Hepatocyte (in vitro differentiated cells): Measurements from ENCODE around the gene FAM163A. TPM values are rescaled to one million over a fixed set of nuclear protein-coding genes. Genes with fewer than 3 reads are reported as not detected.

Experiments used
- DNase-seq: peaks from one replicate; pipeline ENCODE4 v3.0.0-alpha.2; 2016; ENCODE audit warnings: low spot score
- H2AFZ ChIP-seq: fragments of 200-600 bp; sonication (generic); 2 replicates; pipeline ENCODE4 v1.6.0; 2016; ENCODE audit warnings: antibody characterized with exemption, mild to moderate bottlenecking
- H3K27ac ChIP-seq: fragments of 200-600 bp; sonication (generic); 2 replicates; pipeline ENCODE4 v1.5.1; 2016; ENCODE audit warnings: mild to moderate bottlenecking
- H3K27me3 ChIP-seq: fragments of 200-600 bp; sonication (generic); 2 replicates; pipeline ENCODE4 v1.6.1; 2016
- H3K36me3 ChIP-seq: fragments of 200-600 bp; sonication (generic); replicated peaks from 2 replicates; pipeline ENCODE4 v1.5.1; 2016; ENCODE audit warnings: low read depth; ENCODE audit not compliant: insufficient read depth
- H3K4me1 ChIP-seq: fragments of 200-600 bp; sonication (generic); 2 replicates; pipeline ENCODE4 v1.5.1; 2016; ENCODE audit warnings: mild to moderate bottlenecking, moderate library complexity; ENCODE audit not compliant: insufficient read depth
- H3K4me2 ChIP-seq: fragments of 200-600 bp; sonication (generic); 2 replicates; pipeline ENCODE4 v1.6.0; 2016
- H3K4me3 ChIP-seq: fragments of 200-600 bp; sonication (generic); 2 replicates; pipeline ENCODE4 v1.5.1; 2016; ENCODE audit warnings: mild to moderate bottlenecking
- H3K79me2 ChIP-seq: fragments of 200-600 bp; sonication (generic); 2 replicates; pipeline ENCODE4 v1.6.0; 2017; ENCODE audit warnings: mild to moderate bottlenecking
- H3K9me2 ChIP-seq: fragments of 200-600 bp; sonication (generic); replicated peaks from 2 replicates; pipeline ENCODE4 v1.6.0; 2017; ENCODE audit warnings: mild to moderate bottlenecking; ENCODE audit not compliant: insufficient read depth
- H3K9me3 ChIP-seq: fragments of 200-600 bp; sonication (generic); 2 replicates; pipeline ENCODE4 v1.5.1; 2016; ENCODE audit warnings: low read depth, mild to moderate bottlenecking
- H4K20me1 ChIP-seq: fragments of 200-600 bp; sonication (generic); 2 replicates; pipeline ENCODE4 v1.6.0; 2016; ENCODE audit warnings: mild to moderate bottlenecking; ENCODE audit not compliant: insufficient read depth, poor library complexity, severe bottlenecking
- CTCF ChIP-seq: fragments of 200-600 bp; sonication (generic); IDR thresholded peaks from 2 replicates; pipeline ENCODE4 v1.5.1; 2016; ENCODE audit warnings: antibody characterized with exemption, mild to moderate bottlenecking; ENCODE audit not compliant: poor library complexity
- EZH2 ChIP-seq: fragments of 200-600 bp; sonication (generic); IDR thresholded peaks from 2 replicates; pipeline ENCODE4 v1.6.1; 2016; ENCODE audit warnings: antibody characterized with exemption, mild to moderate bottlenecking, borderline replicate concordance
- EZH2phosphoT487 ChIP-seq: fragments of 200-600 bp; sonication (generic); IDR thresholded peaks from one replicate; pipeline ENCODE4 v1.6.1; 2018; ENCODE audit warnings: antibody characterized with exemption, mild to moderate bottlenecking, low read depth, moderate library complexity; ENCODE audit not compliant: unreplicated experiment, severe bottlenecking
- WGBS: methylation state at CpG from one replicate; pipeline ENCODE4 v1.1.6; 2016; ENCODE audit warnings: low lambda C conversion rate; ENCODE audit errors: missing lambda C conversion rate; 5-methylcytosine and 5-hydroxymethylcytosine counted together
- polyA plus RNA-seq: library from polyadenylated mRNA; unstranded; fragments of >200 nt; fragmentation: Nextera tagmentation; extraction: Ambion mirVana; gene quantifications from 2 replicates; pipeline ENCODE4 v1.2.1, GENCODE V29; 2016
- total RNA-seq: library from RNA; depleted of rRNA; stranded (reverse); fragments of >200 nt; gene quantifications from 2 replicates; pipeline ENCODE4 v1.2.3, GENCODE V29; 2014

Gene FAM163A
- total and polyA plus RNA-seq, 2 experiments from 2014 or later, result 0.43 to 0.87 TPM

- Histone ChIP-seq H3K4me1 (peaks cover 4% of the 10 kb centered on the region), H3K27me3 (no peaks in the 10 kb centered on the region), H3K27ac (no peak overlapping the region), H3K36me3 (no peaks in the 10 kb centered on the region), H2AFZ (no peak overlapping the region), H3K4me3 (no peak overlapping the region), H3K9me2 (no peaks in the 10 kb centered on the region), H3K9me3 (no peaks in the 10 kb centered on the region), H3K4me2 (no peak overlapping the region), H3K79me2 (no peaks in the 10 kb centered on the region), H4K20me1 (no peaks in the 10 kb centered on the region)
- TF ChIP-seq CTCF (no peak), EZH2 (no peak), EZH2phosphoT487 (no peak)
- DNase-seq, result no peak
- WGBS, result over 99% methylated on average over 6 of the region's 6 CpGs
Observed at GRCh38 chr1:179798864-179799516, 55.9 kb downstream of the FAM163A start.

- Histone ChIP-seq H3K27me3 (no peaks in the 10 kb centered on the region), H3K4me1 (no peaks in the 10 kb centered on the region), H3K27ac (no peak overlapping the region), H4K20me1 (no peaks in the 10 kb centered on the region), H3K9me2 (no peaks in the 10 kb centered on the region), H3K79me2 (no peaks in the 10 kb centered on the region), H3K4me2 (no peak overlapping the region), H3K4me3 (no peak overlapping the region), H3K36me3 (no peaks in the 10 kb centered on the region), H3K9me3 (no peaks in the 10 kb centered on the region), H2AFZ (no peak overlapping the region)
- no peak for DNase-seq
- WGBS, result 93% methylated on average over 4 of the region's 4 CpGs
- TF ChIP-seq EZH2, result no peak
- no peak for TF ChIP-seq CTCF
- TF ChIP-seq EZH2phosphoT487, result no peak
Observed at GRCh38 chr1:179800481-179800880, 57.4 kb downstream of the FAM163A start.

- no peaks in the 10 kb centered on the region for H3K9me3 ChIP-seq
- no peak overlapping the region for H3K4me2 ChIP-seq
- H3K27me3 ChIP-seq, result no peaks in the 10 kb centered on the region
- no peaks in the 10 kb centered on the region for H4K20me1 ChIP-seq
- no peaks in the 10 kb centered on the region for H3K79me2 ChIP-seq
- H2AFZ ChIP-seq, result no peak overlapping the region
- H3K27ac ChIP-seq, result no peak overlapping the region
- no peak overlapping the region for H3K4me3 ChIP-seq
- TF ChIP-seq CTCF, result no peak
- TF ChIP-seq EZH2, result no peak
- no peak for TF ChIP-seq EZH2phosphoT487
- H3K9me2 ChIP-seq, result no peaks in the 10 kb centered on the region
- WGBS, result 84% methylated on average over 6 of the region's 6 CpGs
- H3K36me3 ChIP-seq, result no peaks in the 10 kb centered on the region
- H3K4me1 ChIP-seq, result peaks cover 8% of the 10 kb centered on the region
- DNase-seq, result no peak
Observed at GRCh38 chr1:179803104-179803503, 60.0 kb downstream of the FAM163A start.
